NCI-H748 treated with DMSO at 0.1 percent for 48 hours (cell line): ENCODE results near the gene TCF20.
A peak's percentile ranks its signal among the peaks of the same experiment; 100 is the strongest.

Experiments
- DNase-seq: peaks from one replicate; lab custom pipeline; 2025; lab: John Stamatoyannopoulos, UW

TCF20 gene

GRCh38 chr22:42270510-42271190 is at the start of gene TCF20:
Gene TCF20 (minus strand): TSS chr22:42270653. CDS start chr22:42215305, 55,348 bp downstream.
- DNase-seq: peak; percentile 73

- DNase-seq: no peak
These were observed 48.9 kb upstream of the TCF20 start for GRCh38 chr22:42319386-42319785.

GRCh38 chr22:42318967-42319366 is 48.5 kb upstream of the TCF20 start:
- DNase-seq: no peak

- DNase-seq: peak; percentile 57
These were observed 47.5 kb upstream of the TCF20 start for GRCh38 chr22:42317691-42318547.

- DNase-seq: no peak
These were observed 46.6 kb upstream of the TCF20 start for GRCh38 chr22:42317008-42317407.

GRCh38 chr22:42315392-42315756 is 44.9 kb upstream of the TCF20 start:
- DNase-seq: no peak

- no peak for DNase-seq
These were observed 44.4 kb upstream of the TCF20 start for GRCh38 chr22:42314709-42315391.

- peak; percentile 52 for DNase-seq
These were observed 43.5 kb upstream of the TCF20 start for GRCh38 chr22:42313804-42314581.

- DNase-seq: no peak
These were observed 42.8 kb upstream of the TCF20 start for GRCh38 chr22:42313204-42313603.

- no peak for DNase-seq
These were observed 40.0 kb upstream of the TCF20 start for GRCh38 chr22:42310291-42311015.

- DNase-seq: no peak
These were observed 39.4 kb upstream of the TCF20 start for GRCh38 chr22:42309865-42310264.

- no peak for DNase-seq
These were observed 38.5 kb upstream of the TCF20 start for GRCh38 chr22:42308892-42309468.

GRCh38 chr22:42307806-42308563 is 37.5 kb upstream of the TCF20 start:
- no peak for DNase-seq

GRCh38 chr22:42306010-42306409 is 35.6 kb upstream of the TCF20 start:
- DNase-seq: no peak

- no peak for DNase-seq
These were observed 33.9 kb upstream of the TCF20 start for GRCh38 chr22:42304324-42304790.

GRCh38 chr22:42303396-42304323 is 33.2 kb upstream of the TCF20 start:
- DNase-seq: no peak

- no peak for DNase-seq
These were observed 31.3 kb upstream of the TCF20 start for GRCh38 chr22:42301742-42302102.

GRCh38 chr22:42301077-42301741 is 30.8 kb upstream of the TCF20 start:
- DNase-seq: no peak
